COR-L47 (cell line): Measurements from ENCODE around the gene ZNF451.
"Not testable (repeated sequence)": the region's sequence is repeated elsewhere in the genome, so short reads cannot be mapped to it uniquely, and the experiment has no call there.

Experiments used
- DNase-seq: peaks from one replicate; lab custom pipeline; 2025; lab: John Stamatoyannopoulos, UW

Gene ZNF451

GRCh38 chr6:57089687-57090457, at the start of gene ZNF451:
Gene ZNF451, plus strand, starts transcription at chr6:57090188. Its CDS starts 66 bp downstream, at chr6:57090254.
- DNase-seq, result peak; percentile 97

- not testable (repeated sequence) for DNase-seq
Observed at GRCh38 chr6:57044061-57044460, 45.9 kb upstream of the ZNF451 start.

GRCh38 chr6:57044568-57044967, 45.4 kb upstream of the ZNF451 start:
- DNase-seq, result no peak

- peak; percentile 92 for DNase-seq
Observed at GRCh38 chr6:57046332-57047256, 43.4 kb upstream of the ZNF451 start, which contains the start of gene KIAA1586. Gene KIAA1586, plus strand, starts transcription at chr6:57046693. Its CDS starts 63 bp downstream, at chr6:57046756.

GRCh38 chr6:57047257-57047585, 42.8 kb upstream of the ZNF451 start:
- not testable (repeated sequence) for DNase-seq

- not testable (repeated sequence) for DNase-seq
Observed at GRCh38 chr6:57047859-57048258, 42.1 kb upstream of the ZNF451 start.

GRCh38 chr6:57048577-57048976, 41.4 kb upstream of the ZNF451 start:
- DNase-seq, result no peak

- no peak for DNase-seq
Observed at GRCh38 chr6:57063847-57064246, 26.1 kb upstream of the ZNF451 start.

- no peak for DNase-seq
Observed at GRCh38 chr6:57064809-57065208, 25.2 kb upstream of the ZNF451 start.

- DNase-seq, result no peak
Observed at GRCh38 chr6:57068061-57068460, 21.9 kb upstream of the ZNF451 start.

GRCh38 chr6:57069228-57069627, 20.8 kb upstream of the ZNF451 start:
- no peak for DNase-seq

GRCh38 chr6:57069920-57070331, 20.1 kb upstream of the ZNF451 start:
- DNase-seq, result no peak

- DNase-seq, result no peak
Observed at GRCh38 chr6:57072108-57072507, 17.9 kb upstream of the ZNF451 start.

GRCh38 chr6:57074383-57074782, 15.6 kb upstream of the ZNF451 start:
- no peak for DNase-seq

- no peak for DNase-seq
Observed at GRCh38 chr6:57075092-57075491, 14.9 kb upstream of the ZNF451 start.

GRCh38 chr6:57078531-57079207, 11.3 kb upstream of the ZNF451 start:
- DNase-seq, result no peak

GRCh38 chr6:57085471-57085870, 4.5 kb upstream of the ZNF451 start:
- DNase-seq, result no peak

GRCh38 chr6:57086843-57087242, 3.1 kb upstream of the ZNF451 start:
- no peak for DNase-seq

- DNase-seq, result no peak
Observed at GRCh38 chr6:57087916-57088315, 2.1 kb upstream of the ZNF451 start.

GRCh38 chr6:57089265-57089664, 723 bp upstream of the ZNF451 start:
- peak; percentile 26 for DNase-seq

GRCh38 chr6:57090458-57091067, 575 bp downstream of the ZNF451 start:
- DNase-seq, result not testable (repeated sequence)

GRCh38 chr6:57091375-57091774, 1.4 kb downstream of the ZNF451 start:
- DNase-seq, result not testable (repeated sequence)
